SK-N-SH (cell line): ENCODE results near the gene RFX2. TPM values are rescaled to one million over a fixed set of nuclear protein-coding genes. Genes with fewer than 3 reads are reported as not detected.

ENCODE experiments used
- CTCF ChIA-PET: fragments of 300-600, 350-600 bp; formaldehyde crosslinking; extraction: SDS; loops from one replicate; lab custom pipeline; 2021; lab: Yijun Ruan, JAX
- POLR2A ChIA-PET: fragments of 350-600 bp; sonication (Branson Sonifier 250); formaldehyde crosslinking; extraction: SDS; loops from one replicate; lab custom pipeline; 2020; ENCODE audit warnings: antibody characterized with exemption, inconsistent platforms; lab: Yijun Ruan, JAX
- DNase-seq: peaks from one replicate; pipeline ENCODE4 v3.0.0; 2012
- H2AFZ ChIP-seq: fragments of 200-600 bp; sonication (generic); 2 replicates; pipeline ENCODE4 v1.8.1; 2016; ENCODE audit warnings: antibody characterized with exemption, mild to moderate bottlenecking, low read depth
- H3F3A ChIP-seq: fragments of 200-600 bp; sonication (generic); replicated peaks from 2 replicates; pipeline ENCODE3; 2016; ENCODE audit warnings: antibody characterized with exemption, mild to moderate bottlenecking; ENCODE audit not compliant: insufficient read depth
- H3K27ac ChIP-seq, 2 experiments: fragments of 200-500 bp in 1 of 2; fragments of 200-600 bp in 1 of 2; sonication (Bioruptor generic) in 1 of 2; sonication (generic), shearing (Covaris generic) in 1 of 2; 2 replicates each; pipeline versions ENCODE4 v1.5.1 to v1.6.1; 2014 to 2016; ENCODE audit warnings: low read depth in 2 of 2, inconsistent platforms in 1 of 2, low read length in 1 of 2, mild to moderate bottlenecking in 1 of 2, mixed read lengths in 1 of 2
- H3K27me3 ChIP-seq: fragments of 200-600 bp; sonication (generic), shearing (Covaris generic); 2 replicates; pipeline ENCODE4 v1.6.1; 2016; ENCODE audit warnings: mixed run types; ENCODE audit not compliant: insufficient read depth
- H3K36me3 ChIP-seq, 2 experiments: fragments of 200-500 bp in 1 of 2; fragments of 200-600 bp in 1 of 2; sonication (Bioruptor generic) in 1 of 2; sonication (generic) in 1 of 2; replicated peaks in 1 of 2; 2 replicates each; pipeline versions ENCODE3 to v1.5.1; 2014 to 2016; ENCODE audit warnings: low read length in 1 of 2, mild to moderate bottlenecking in 1 of 2; ENCODE audit not compliant: insufficient read depth in 2 of 2, control insufficient read depth in 1 of 2
- H3K4me1 ChIP-seq, 2 experiments: fragments of 200-500 bp in 1 of 2; fragments of 200-600 bp in 1 of 2; sonication (Bioruptor generic) in 1 of 2; sonication (generic), shearing (Covaris generic) in 1 of 2; 2 replicates each; pipeline versions ENCODE4 v1.5.1 to v1.6.1; 2014 to 2016; ENCODE audit warnings: low read depth in 1 of 2, low read length in 1 of 2, mixed run types in 1 of 2; ENCODE audit not compliant: insufficient read depth in 2 of 2, control insufficient read depth in 1 of 2
- H3K4me2 ChIP-seq: fragments of 200-600 bp; sonication (generic), shearing (Covaris generic); 2 replicates; pipeline ENCODE4 v1.6.1; 2017; ENCODE audit warnings: mixed run types
- H3K4me3 ChIP-seq, 2 experiments: fragments of 200-500 bp in 1 of 2; fragments of 200-600 bp in 1 of 2; sonication (Bioruptor generic) in 1 of 2; sonication (generic), shearing (Covaris generic) in 1 of 2; 2 replicates each; pipeline versions ENCODE4 v1.5.1 to v1.8.1; 2014 to 2016; ENCODE audit warnings: low read depth in 2 of 2, inconsistent platforms in 1 of 2, low read length in 1 of 2, mild to moderate bottlenecking in 1 of 2, mixed read lengths in 1 of 2, moderate library complexity in 1 of 2
- H3K79me2 ChIP-seq: fragments of 200-600 bp; sonication (generic); 2 replicates; pipeline ENCODE4 v1.8.1; 2017; ENCODE audit warnings: mild to moderate bottlenecking; ENCODE audit not compliant: insufficient read depth
- H3K9ac ChIP-seq: fragments of 200-600 bp; sonication (generic); 2 replicates; pipeline ENCODE4 v1.6.1; 2017; ENCODE audit warnings: mixed run types
- H3K9me2 ChIP-seq: fragments of 200-600 bp; sonication (generic); 2 replicates; pipeline ENCODE4 v1.6.1; 2017; ENCODE audit warnings: mixed run types
- H3K9me3 ChIP-seq: fragments of 200-600 bp; sonication (generic); 2 replicates; pipeline ENCODE4 v1.6.1; 2017; ENCODE audit warnings: mixed run types, mild to moderate bottlenecking, moderate library complexity
- H4K20me1 ChIP-seq: fragments of 200-600 bp; sonication (generic); 2 replicates; pipeline ENCODE4 v1.6.1; 2017; ENCODE audit warnings: mild to moderate bottlenecking, mixed run types; ENCODE audit not compliant: insufficient read depth
- CHD2 ChIP-seq: fragments of 150-350 bp; IDR thresholded peaks from 2 replicates; pipeline ENCODE4 v1.6.1; 2018; ENCODE audit warnings: low read length; ENCODE audit not compliant: partially characterized antibody
- EP300 ChIP-seq, 2 experiments: IDR thresholded peaks; 2 replicates each; pipeline versions ENCODE4 v1.4.0 to v1.6.1; 2012; ENCODE audit warnings: borderline replicate concordance in 1 of 2, low read depth in 1 of 2, low read length in 1 of 2
- EZH2phosphoT487 ChIP-seq: fragments of 200-600 bp; sonication (generic); IDR thresholded peaks from 2 replicates; pipeline ENCODE4 v1.6.1; 2017; ENCODE audit warnings: low read depth, mixed run types, mild to moderate bottlenecking, antibody characterized with exemption, moderate library complexity, borderline replicate concordance
- FOSL2 ChIP-seq: IDR thresholded peaks from 2 replicates; pipeline ENCODE4 v1.4.0; 2012; ENCODE audit warnings: low read depth, mild to moderate bottlenecking, moderate library complexity, borderline replicate concordance
- GABPA ChIP-seq: IDR thresholded peaks from 2 replicates; pipeline ENCODE4 v1.4.0; 2012; ENCODE audit warnings: low read depth, mild to moderate bottlenecking
- JUND ChIP-seq: IDR thresholded peaks from 2 replicates; pipeline ENCODE4 v1.4.0; 2012
- MAX ChIP-seq: IDR thresholded peaks from 2 replicates; pipeline ENCODE4 v1.4.0; 2012; ENCODE audit warnings: low read depth
- RAD21 ChIP-seq: IDR thresholded peaks from 2 replicates; pipeline ENCODE4 v1.6.1; 2012; ENCODE audit warnings: mild to moderate bottlenecking, low read length
- TAF1 ChIP-seq: IDR thresholded peaks from 2 replicates; pipeline ENCODE4 v1.6.1; 2012; ENCODE audit warnings: low read depth, mild to moderate bottlenecking, low read length, moderate library complexity, borderline replicate concordance
- TCF12 ChIP-seq: IDR thresholded peaks from 2 replicates; pipeline ENCODE4 v1.4.0; 2012
- USF1 ChIP-seq: IDR thresholded peaks from 2 replicates; pipeline ENCODE4 v1.4.0; 2012; ENCODE audit warnings: low read depth, borderline replicate concordance
- USF2 ChIP-seq: fragments of 150-350 bp; IDR thresholded peaks from 2 replicates; pipeline ENCODE4 v1.6.1; 2017; ENCODE audit warnings: antibody characterized with exemption, low read length, low read depth, borderline replicate concordance
- WGBS: methylation state at CpG from one replicate; pipeline ENCODE4 v1.1.6; 2017; ENCODE audit warnings: low lambda C conversion rate; 5-methylcytosine and 5-hydroxymethylcytosine counted together
- polyA plus RNA-seq, 3 experiments: library from polyadenylated mRNA; depleted of rRNA; stranded (reverse); fragments of >200 nt; gene quantifications; 2 replicates each; pipeline ENCODE4 v1.2.3, GENCODE V29; 2012

RFX2 gene
- polyA plus RNA-seq, 1 of the 3 experiments (the other 2 are of a cell fraction) = 12.6 TPM

- CTCF ChIA-PET = interaction anchor here (1.0 to 3.4 kb wide), 3 partner anchors 8 to 192 kb away, joined by 4 to 17 read pairs (median 13); no protein-coding TSS in a partner anchor
- TF ChIP-seq MAX (no peak), FOSL2 (no peak), USF1 (no peak), CHD2 (no peak), EZH2phosphoT487 (no peak), TCF12 (no peak), GABPA (no peak), USF2 (no peak), EP300 (IDR thresholded peaks at IDR 0.05; ENCODE audit: borderline replicate concordance in 1 of 2, low read depth in 1 of 2, low read length in 1 of 2) (no peak), TAF1 (no peak)
- TF ChIP-seq, all 33 proteins: peak for 0
- no peaks in the 10 kb centered on the region for H3F3A ChIP-seq
- H3K27me3 ChIP-seq = no peaks in the 10 kb centered on the region
- 97% methylated on average over 9 of the region's 16 CpGs for whole genome bisulfite sequencing
- peaks cover 0 to 32% of the 10 kb centered on the region in 2 experiments; a peak in 2 of 4 replicates for H3K4me1 ChIP-seq
- H3K36me3 ChIP-seq = peaks cover 2 to 3% of the 10 kb centered on the region in 2 experiments
- H3K9ac ChIP-seq = no peak overlapping the region
- H3K4me3 ChIP-seq = no peak overlapping the region
- H3K4me2 ChIP-seq = no peak overlapping the region
- H3K9me2 ChIP-seq = no peaks in the 10 kb centered on the region
- H2AFZ ChIP-seq = no peak overlapping the region
- no peak for DNase-seq
- peak overlapping the region in 1 of 2 experiments; percentile 94; a peak in 1 of 4 replicates for H3K27ac ChIP-seq
- H3K9me3 ChIP-seq = no peaks in the 10 kb centered on the region
- no peaks in the 10 kb centered on the region for H3K79me2 ChIP-seq
- POLR2A ChIA-PET = no interaction called here
- no peaks in the 10 kb centered on the region for H4K20me1 ChIP-seq
Measured at GRCh38 chr19:5995606-5996005, 114.7 kb downstream of the RFX2 start.

- no peak for TF ChIP-seq JUND
- TF ChIP-seq RAD21 = 0 out of 2 replicates have a peak, but pooled peaks have one; percentile 0
- POLR2A ChIA-PET = interaction anchor here (1.0 kb wide), 1 partner anchor 30 kb away, joined by 3 read pairs; no protein-coding TSS in a partner anchor
Measured at GRCh38 chr19:5994405-5995165, 115.7 kb downstream of the RFX2 start.

More at GRCh38 chr19:5994405-5995165, 115.7 kb downstream of the RFX2 start:
- H2AFZ ChIP-seq = no peak overlapping the region
- no peaks in the 10 kb centered on the region for H3K27me3 ChIP-seq
- H3K4me2 ChIP-seq = no peak overlapping the region
- DNase-seq = no peak
- no peaks in the 10 kb centered on the region for H3F3A ChIP-seq
- H3K79me2 ChIP-seq = no peaks in the 10 kb centered on the region
- H3K4me1 ChIP-seq = peaks cover 0 to 32% of the 10 kb centered on the region in 2 experiments; a peak in 2 of 4 replicates
- no peak overlapping the region for H3K9ac ChIP-seq
- H3K27ac ChIP-seq = peak overlapping the region in 1 of 2 experiments; percentile 94; a peak in 2 of 4 replicates
- H4K20me1 ChIP-seq = no peaks in the 10 kb centered on the region
- H3K9me2 ChIP-seq = no peaks in the 10 kb centered on the region
- peaks cover 2 to 3% of the 10 kb centered on the region in 2 experiments for H3K36me3 ChIP-seq
- WGBS = 87% methylated on average over 15 of the region's 29 CpGs
- H3K4me3 ChIP-seq = no peak overlapping the region
- no peaks in the 10 kb centered on the region for H3K9me3 ChIP-seq
- CTCF ChIA-PET = interaction anchor here (0.6 to 12.1 kb wide), 9 partner anchors 13 to 306 kb away, joined by 3 to 448 read pairs (median 6); no protein-coding TSS in a partner anchor
